ENCODE measurements around the gene ABLIM1. TPM values are rescaled to one million over a fixed set of nuclear protein-coding genes. Genes with fewer than 3 reads are reported as not detected.

Gene ABLIM1
- total and polyA plus RNA-seq, 4 donors, result 72.1 to 103 (median 95.7) TPM

GRCh38 chr10:114406455-114406854 is 251.6 kb downstream of the ABLIM1 start:
- Histone ChIP-seq H3K4me3 (ENCODE audit: low read depth, low read length) (no peak overlapping the region), H3K9me3 (ENCODE audit: control insufficient read depth, insufficient read depth, low read length) (no peaks in the 10 kb centered on the region)
- DNase-seq (ENCODE audit: low read depth in 4 of 6, low spot score in 6 of 6), result no peak

GRCh38 chr10:114405011-114405350 is 253.1 kb downstream of the ABLIM1 start:
- Histone ChIP-seq H3K4me3 (ENCODE audit: low read depth, low read length) (peak overlapping the region; percentile 77), H3K27ac (ENCODE audit: low read depth, low read length) (peak overlapping the region; percentile 73), H3K4me1 (ENCODE audit: control insufficient read depth, insufficient read depth, low read length) (peaks cover 26% of the 10 kb centered on the region), H3K9me3 (ENCODE audit: control insufficient read depth, insufficient read depth, low read length) (no peaks in the 10 kb centered on the region), H3K27me3 (ENCODE audit: control insufficient read depth, insufficient read depth, low read length) (peaks cover 30% of the 10 kb centered on the region), H3K36me3 (ENCODE audit: control insufficient read depth, insufficient read depth, low read length) (no peaks in the 10 kb centered on the region)
- DNase-seq (ENCODE audit: low read depth in 4 of 6, low spot score in 6 of 6), result no peak
- 19% methylated on average over 15 of the region's 16 CpGs for WGBS (ENCODE audit: insufficient coverage)

More at GRCh38 chr10:114406455-114406854, 251.6 kb downstream of the ABLIM1 start:
- peaks cover 27% of the 10 kb centered on the region for H3K27me3 ChIP-seq (ENCODE audit: control insufficient read depth, insufficient read depth, low read length)
- H3K27ac ChIP-seq (ENCODE audit: low read depth, low read length), result no peak overlapping the region
- no peaks in the 10 kb centered on the region for H3K36me3 ChIP-seq (ENCODE audit: control insufficient read depth, insufficient read depth, low read length)
- H3K4me1 ChIP-seq (ENCODE audit: control insufficient read depth, insufficient read depth, low read length), result peaks cover 24% of the 10 kb centered on the region
- WGBS (ENCODE audit: insufficient coverage), result no CpG with 5 or more reads among the region's 1 CpG

- WGBS (ENCODE audit: insufficient coverage), result under 1% methylated on average over 86 of the region's 88 CpGs
- Histone ChIP-seq H3K27ac (ENCODE audit: low read depth, low read length) (peak within 1 kb of the TSS; percentile 92), H3K4me1 (ENCODE audit: control insufficient read depth, insufficient read depth, low read length) (peaks cover 30% of the 10 kb centered on the region), H3K27me3 (ENCODE audit: control insufficient read depth, insufficient read depth, low read length) (peaks cover 32% of the 10 kb centered on the region), H3K9me3 (ENCODE audit: control insufficient read depth, insufficient read depth, low read length) (no peaks in the 10 kb centered on the region), H3K36me3 (ENCODE audit: control insufficient read depth, insufficient read depth, low read length) (no peaks in the 10 kb centered on the region), H3K4me3 (ENCODE audit: low read depth, low read length) (peak within 1 kb of the TSS; percentile 77)
- peak in 1 of 6 donors; percentile 51 for DNase-seq (ENCODE audit: low read depth in 4 of 6, low spot score in 6 of 6)
These were observed 253.7 kb downstream of the ABLIM1 start, which contains the start of gene AFAP1L2 for GRCh38 chr10:114404171-114405010. TSS of gene AFAP1L2 (minus strand) at chr10:114404502. CDS start at chr10:114404455, 47 bp downstream.

- peak overlapping the region; percentile 77 for H3K4me3 ChIP-seq (ENCODE audit: low read depth, low read length)
- H3K27ac ChIP-seq (ENCODE audit: low read depth, low read length), result peak overlapping the region; percentile 92
- DNase-seq (ENCODE audit: low read depth in 4 of 6, low spot score in 6 of 6), result peak in 1 of 6 donors; percentile 55
- under 1% methylated on average over 37 of the region's 44 CpGs for WGBS (ENCODE audit: insufficient coverage)
- no peaks in the 10 kb centered on the region for H3K9me3 ChIP-seq (ENCODE audit: control insufficient read depth, insufficient read depth, low read length)
- peaks cover 32% of the 10 kb centered on the region for H3K27me3 ChIP-seq (ENCODE audit: control insufficient read depth, insufficient read depth, low read length)
- peaks cover 1% of the 10 kb centered on the region for H3K36me3 ChIP-seq (ENCODE audit: control insufficient read depth, insufficient read depth, low read length)
- H3K4me1 ChIP-seq (ENCODE audit: control insufficient read depth, insufficient read depth, low read length), result peaks cover 32% of the 10 kb centered on the region
These were observed 254.4 kb downstream of the ABLIM1 start for GRCh38 chr10:114403541-114404161.

- H3K4me1 ChIP-seq (ENCODE audit: control insufficient read depth, insufficient read depth, low read length), result peaks cover 37% of the 10 kb centered on the region
- peak overlapping the region; percentile 77 for H3K4me3 ChIP-seq (ENCODE audit: low read depth, low read length)
- peak in 2 of 6 donors; percentile 27 to 39 for DNase-seq (ENCODE audit: low read depth in 4 of 6, low spot score in 6 of 6)
- H3K36me3 ChIP-seq (ENCODE audit: control insufficient read depth, insufficient read depth, low read length), result peaks cover 2% of the 10 kb centered on the region
- no peaks in the 10 kb centered on the region for H3K9me3 ChIP-seq (ENCODE audit: control insufficient read depth, insufficient read depth, low read length)
- H3K27me3 ChIP-seq (ENCODE audit: control insufficient read depth, insufficient read depth, low read length), result peaks cover 32% of the 10 kb centered on the region
- peak overlapping the region; percentile 92 for H3K27ac ChIP-seq (ENCODE audit: low read depth, low read length)
- WGBS (ENCODE audit: insufficient coverage), result 17% methylated on average over 16 of the region's 17 CpGs
These were observed 255.1 kb downstream of the ABLIM1 start for GRCh38 chr10:114402871-114403540.

GRCh38 chr10:114402233-114402632 is 255.8 kb downstream of the ABLIM1 start:
- Histone ChIP-seq H3K9me3 (ENCODE audit: control insufficient read depth, insufficient read depth, low read length) (no peaks in the 10 kb centered on the region), H3K27ac (ENCODE audit: low read depth, low read length) (peak overlapping the region; percentile 92), H3K27me3 (ENCODE audit: control insufficient read depth, insufficient read depth, low read length) (peaks cover 32% of the 10 kb centered on the region), H3K4me1 (ENCODE audit: control insufficient read depth, insufficient read depth, low read length) (peaks cover 43% of the 10 kb centered on the region), H3K4me3 (ENCODE audit: low read depth, low read length) (peak overlapping the region; percentile 77), H3K36me3 (ENCODE audit: control insufficient read depth, insufficient read depth, low read length) (peaks cover 2% of the 10 kb centered on the region)
- WGBS (ENCODE audit: insufficient coverage), result 67% methylated on average over 1 of the region's 2 CpGs
- no peak for DNase-seq (ENCODE audit: low read depth in 4 of 6, low spot score in 6 of 6)

- Histone ChIP-seq H3K4me3 (ENCODE audit: low read depth, low read length) (peak overlapping the region; percentile 38), H3K9me3 (ENCODE audit: control insufficient read depth, insufficient read depth, low read length) (no peaks in the 10 kb centered on the region), H3K36me3 (ENCODE audit: control insufficient read depth, insufficient read depth, low read length) (peaks cover 2% of the 10 kb centered on the region), H3K27me3 (ENCODE audit: control insufficient read depth, insufficient read depth, low read length) (peaks cover 32% of the 10 kb centered on the region), H3K4me1 (ENCODE audit: control insufficient read depth, insufficient read depth, low read length) (peaks cover 48% of the 10 kb centered on the region), H3K27ac (ENCODE audit: low read depth, low read length) (peak overlapping the region; percentile 92)
- WGBS (ENCODE audit: insufficient coverage), result 40% methylated on average over 1 of the region's 7 CpGs
- peak in 1 of 6 donors; percentile 45 for DNase-seq (ENCODE audit: low read depth in 4 of 6, low spot score in 6 of 6)
These were observed 256.8 kb downstream of the ABLIM1 start for GRCh38 chr10:114401195-114401791.

- H3K36me3 ChIP-seq (ENCODE audit: control insufficient read depth, insufficient read depth, low read length), result peaks cover 2% of the 10 kb centered on the region
- no peak overlapping the region for H3K4me3 ChIP-seq (ENCODE audit: low read depth, low read length)
- peaks cover 29% of the 10 kb centered on the region for H3K27me3 ChIP-seq (ENCODE audit: control insufficient read depth, insufficient read depth, low read length)
- peak overlapping the region; percentile 92 for H3K27ac ChIP-seq (ENCODE audit: low read depth, low read length)
- DNase-seq (ENCODE audit: low read depth in 4 of 6, low spot score in 6 of 6), result peak in 1 of 6 donors; percentile 59
- H3K9me3 ChIP-seq (ENCODE audit: control insufficient read depth, insufficient read depth, low read length), result no peaks in the 10 kb centered on the region
- H3K4me1 ChIP-seq (ENCODE audit: control insufficient read depth, insufficient read depth, low read length), result peaks cover 58% of the 10 kb centered on the region
- 57% methylated on average over 2 of the region's 3 CpGs for WGBS (ENCODE audit: insufficient coverage)
These were observed 258.0 kb downstream of the ABLIM1 start for GRCh38 chr10:114400091-114400490.

- peak overlapping the region; percentile 92 for H3K27ac ChIP-seq (ENCODE audit: low read depth, low read length)
These were observed 258.5 kb downstream of the ABLIM1 start for GRCh38 chr10:114399576-114399975.

More at GRCh38 chr10:114399576-114399975, 258.5 kb downstream of the ABLIM1 start:
- Histone ChIP-seq H3K9me3 (ENCODE audit: control insufficient read depth, insufficient read depth, low read length) (no peaks in the 10 kb centered on the region), H3K36me3 (ENCODE audit: control insufficient read depth, insufficient read depth, low read length) (peaks cover 2% of the 10 kb centered on the region), H3K27me3 (ENCODE audit: control insufficient read depth, insufficient read depth, low read length) (peaks cover 24% of the 10 kb centered on the region), H3K4me3 (ENCODE audit: low read depth, low read length) (no peak overlapping the region), H3K4me1 (ENCODE audit: control insufficient read depth, insufficient read depth, low read length) (peaks cover 58% of the 10 kb centered on the region)
- no peak for DNase-seq (ENCODE audit: low read depth in 4 of 6, low spot score in 6 of 6)
- WGBS (ENCODE audit: insufficient coverage), result 93% methylated on average over 5 of the region's 6 CpGs

All from spinal cord (tissue), 10 donors.